NCI-H2029 treated with DMSO at 0.1 percent for 48 hours (cell line): ENCODE data around the gene PRR5.

Experiments
- DNase-seq: peaks from one replicate; lab custom pipeline; 2025; lab: John Stamatoyannopoulos, UW

PRR5 gene

GRCh38 chr22:44693145-44693544 lies 8.9 kb upstream of the PRR5 start:
- DNase-seq = no peak

GRCh38 chr22:44693756-44694155 lies 8.2 kb upstream of the PRR5 start:
- DNase-seq = peak; percentile 41

- no peak for DNase-seq
Observed at GRCh38 chr22:44697423-44698141, 4.4 kb upstream of the PRR5 start.

GRCh38 chr22:44698531-44699421 lies 3.2 kb upstream of the PRR5 start:
- no peak for DNase-seq

DNA sequence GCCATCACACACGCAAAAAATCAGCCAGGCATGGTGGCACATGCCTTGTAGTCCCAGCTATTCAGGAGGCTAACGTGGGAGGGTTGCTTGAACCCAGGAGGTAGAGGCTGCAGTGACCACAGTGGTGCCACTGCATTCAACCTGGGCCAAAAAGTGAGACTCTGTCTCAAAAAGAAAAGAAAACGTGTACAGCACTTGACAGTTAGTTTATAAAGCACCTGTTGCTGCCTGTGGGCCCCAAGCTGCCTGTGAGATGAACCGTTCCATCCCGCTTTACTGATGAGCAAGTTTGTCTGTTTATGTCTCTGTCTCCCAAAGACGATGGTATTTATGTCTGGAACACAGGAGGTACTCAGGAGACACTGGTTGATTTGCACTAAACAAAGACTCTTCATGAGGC lies 1.5 kb upstream of the PRR5 start:
- no peak for DNase-seq

DNA sequence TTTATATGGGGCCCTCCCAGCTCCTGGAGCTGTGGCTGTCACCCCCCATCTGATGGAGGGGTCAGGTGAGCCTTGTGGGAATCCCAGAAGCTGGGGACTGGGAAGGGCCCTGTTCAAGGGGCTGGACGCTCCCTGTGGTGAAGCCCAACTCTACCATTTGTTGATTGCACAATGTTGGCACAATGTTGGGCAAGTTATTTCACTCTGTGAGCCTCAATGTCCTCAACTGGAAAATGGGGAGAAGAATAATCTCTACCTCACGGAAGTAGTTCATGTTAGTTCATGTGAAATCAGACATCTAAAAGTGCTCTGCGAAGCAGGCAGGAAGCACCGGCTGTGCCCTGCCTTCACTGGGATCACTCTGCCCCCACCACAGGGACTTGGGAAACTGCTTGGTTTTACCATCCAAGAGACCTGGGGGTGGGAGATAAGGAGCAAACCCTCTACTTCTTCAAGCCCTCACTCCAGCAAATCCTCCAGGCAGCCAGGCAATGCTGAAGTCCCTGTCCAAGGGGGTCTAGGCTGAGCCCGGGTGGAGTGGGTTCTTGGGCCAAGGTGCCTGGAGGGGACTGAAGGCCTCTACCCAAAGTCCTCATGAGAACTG lies 715 bp upstream of the PRR5 start:
- no peak for DNase-seq

DNA sequence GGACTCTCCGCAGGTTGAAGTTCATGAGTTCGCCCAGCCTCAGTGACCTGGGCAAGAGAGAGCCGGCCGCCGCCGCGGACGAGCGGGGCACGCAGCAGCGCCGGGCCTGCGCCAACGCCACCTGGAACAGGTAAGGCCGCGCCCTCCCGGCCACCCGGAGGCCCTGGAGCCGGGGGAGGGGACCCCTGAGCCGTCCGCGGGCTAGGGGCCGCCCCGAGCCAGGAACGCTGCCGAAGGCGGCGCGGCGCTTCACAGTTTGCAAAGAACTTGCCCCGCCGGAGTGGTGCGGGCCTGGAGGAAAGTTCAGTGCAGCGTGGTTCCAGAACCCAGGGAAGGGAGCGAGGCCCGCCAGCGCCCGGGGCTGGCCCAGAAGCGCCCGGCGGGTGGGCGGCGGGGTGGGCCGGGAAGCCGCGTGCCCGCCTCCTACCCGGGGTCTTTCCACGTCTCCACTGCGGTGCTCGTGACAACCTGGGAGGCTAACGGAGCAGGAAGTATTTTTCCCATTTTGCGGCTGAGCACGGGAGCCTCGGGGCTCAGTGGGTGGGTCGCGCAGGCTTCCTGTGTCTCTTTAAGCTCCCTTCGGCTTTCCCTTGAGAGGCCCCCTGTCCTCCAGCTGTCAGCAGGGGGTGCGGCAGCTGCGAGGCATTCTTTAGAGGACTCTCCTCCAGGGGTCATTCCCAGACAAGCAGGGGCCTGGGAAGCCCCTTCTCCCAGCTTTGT lies 635 bp downstream of the PRR5 start:
- DNase-seq = no peak

DNA sequence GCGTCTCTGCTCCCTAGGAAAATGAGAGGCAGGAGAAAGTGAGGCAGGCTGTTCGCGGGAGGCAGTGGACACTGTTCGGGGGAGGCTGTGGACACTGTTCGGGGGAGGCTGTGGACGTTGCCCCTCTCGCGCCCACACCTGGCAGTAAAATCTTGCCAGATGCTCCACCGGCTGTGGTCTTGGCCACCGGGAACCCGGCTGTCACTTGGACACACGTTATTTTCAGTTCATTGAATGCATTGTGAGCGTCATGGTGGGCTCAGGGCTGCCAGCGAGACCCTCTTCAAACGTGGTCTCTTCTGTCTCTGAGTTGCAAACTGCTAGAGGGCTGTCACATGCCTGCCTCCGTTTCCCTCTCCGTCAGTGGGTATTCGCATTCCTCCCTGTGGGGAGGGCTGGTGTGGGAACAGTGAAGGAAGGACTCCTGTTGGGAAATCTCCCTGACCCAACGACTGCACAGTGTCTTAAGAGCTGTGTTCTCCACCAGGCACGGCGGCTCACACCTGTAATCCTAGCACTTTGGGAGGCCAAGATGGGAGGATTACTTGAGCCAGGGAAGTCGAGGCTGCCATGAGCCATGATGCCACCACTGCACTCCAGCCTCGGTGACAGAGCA lies 1.4 kb downstream of the PRR5 start:
- no peak for DNase-seq

GRCh38 chr22:44704159-44705021 lies 2.4 kb downstream of the PRR5 start:
- DNase-seq = no peak

DNA sequence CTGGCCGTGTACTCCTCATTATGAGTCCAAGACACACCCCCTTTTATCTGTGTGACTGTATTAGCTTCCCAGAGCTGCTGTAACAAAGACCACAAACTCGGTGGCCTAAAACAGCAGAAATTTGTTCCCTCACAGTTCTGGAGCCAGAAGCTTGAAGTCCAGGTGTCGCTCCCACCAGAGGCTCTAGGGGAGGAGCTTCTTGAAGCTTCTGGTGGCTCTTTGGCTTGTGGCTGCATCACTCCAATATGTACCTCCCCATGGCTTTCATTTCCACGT lies 3.0 kb downstream of the PRR5 start:
- DNase-seq = no peak

- DNase-seq = no peak
Observed at GRCh38 chr22:44706488-44706887, 4.5 kb downstream of the PRR5 start.

GRCh38 chr22:44707178-44707577 lies 5.2 kb downstream of the PRR5 start:
- DNase-seq = no peak

DNA sequence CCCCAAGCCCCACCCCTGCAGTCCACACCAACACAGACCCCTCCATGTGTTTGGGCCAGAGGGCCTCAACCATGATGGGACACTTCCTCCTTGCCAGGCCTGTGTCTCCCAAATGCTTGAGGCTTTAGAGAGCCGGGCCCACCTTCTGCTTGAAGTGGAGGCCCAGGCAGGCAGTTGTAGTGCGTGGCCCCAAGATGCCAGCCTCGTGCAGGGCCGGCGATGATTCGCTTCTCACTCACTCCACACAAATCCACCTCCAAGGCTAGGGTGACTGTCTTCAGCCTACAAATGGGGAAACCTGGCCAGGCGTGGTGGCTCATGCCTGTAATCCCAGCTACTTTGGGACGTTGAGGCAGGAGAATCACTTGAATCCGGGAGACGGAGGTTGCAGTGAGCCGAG lies 5.7 kb downstream of the PRR5 start:
- no peak for DNase-seq

GRCh38 chr22:44709881-44710392 lies 7.9 kb downstream of the PRR5 start:
- no peak for DNase-seq

DNA sequence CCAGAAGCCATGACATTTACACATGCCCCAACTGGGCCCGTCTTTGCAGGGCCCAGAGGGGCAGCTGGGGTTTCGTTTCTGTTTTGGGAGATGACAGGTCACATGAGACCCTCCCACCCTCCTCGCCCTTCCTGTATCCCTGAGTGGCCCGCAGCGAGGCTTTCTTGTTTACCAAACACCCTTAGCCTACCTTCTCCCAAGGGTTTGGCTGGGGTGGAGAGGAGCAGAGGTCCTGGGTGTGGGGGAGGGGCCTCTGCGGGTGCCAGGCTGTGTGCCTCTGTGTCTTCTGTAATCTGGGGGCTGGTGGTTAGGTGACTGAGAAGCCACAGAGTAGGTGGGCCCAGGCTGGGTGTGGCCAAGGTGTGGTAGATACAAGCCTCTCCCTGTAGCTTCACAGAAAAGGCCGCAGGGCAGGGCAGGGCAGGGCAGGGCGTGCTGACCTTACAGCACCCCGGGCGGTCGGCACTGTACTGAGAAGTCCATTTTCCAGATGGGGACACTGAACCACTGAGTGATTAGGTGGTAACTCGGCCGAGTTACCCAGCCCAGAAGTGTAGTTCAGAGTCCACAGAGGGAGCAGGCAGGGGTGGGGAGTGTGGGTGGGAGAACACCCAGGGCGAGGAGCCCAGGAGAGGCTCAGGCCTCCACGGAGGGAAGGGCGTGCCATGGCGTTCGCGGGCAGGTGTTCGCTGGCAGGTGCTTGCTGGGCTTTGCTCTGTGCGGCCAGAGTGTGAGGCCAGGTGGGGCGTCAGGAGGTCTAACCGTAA lies 8.7 kb downstream of the PRR5 start:
- no peak for DNase-seq

DNA sequence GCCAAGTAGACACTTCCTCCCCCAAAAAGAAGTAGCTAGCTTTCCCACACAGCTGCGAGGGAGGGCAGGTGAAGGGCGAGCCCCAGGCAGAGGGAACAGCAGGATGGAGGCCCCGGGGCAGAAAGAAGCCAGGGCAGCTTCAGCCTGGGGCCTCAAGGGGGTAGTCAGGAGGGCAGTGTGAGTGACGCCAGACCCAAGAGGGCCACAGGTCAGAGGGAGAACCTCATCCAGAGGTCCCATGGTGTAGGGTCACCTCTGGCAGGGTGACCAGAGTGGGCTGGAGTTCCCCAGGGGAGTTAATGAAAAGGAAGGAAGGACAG lies 9.2 kb downstream of the PRR5 start:
- no peak for DNase-seq

DNA sequence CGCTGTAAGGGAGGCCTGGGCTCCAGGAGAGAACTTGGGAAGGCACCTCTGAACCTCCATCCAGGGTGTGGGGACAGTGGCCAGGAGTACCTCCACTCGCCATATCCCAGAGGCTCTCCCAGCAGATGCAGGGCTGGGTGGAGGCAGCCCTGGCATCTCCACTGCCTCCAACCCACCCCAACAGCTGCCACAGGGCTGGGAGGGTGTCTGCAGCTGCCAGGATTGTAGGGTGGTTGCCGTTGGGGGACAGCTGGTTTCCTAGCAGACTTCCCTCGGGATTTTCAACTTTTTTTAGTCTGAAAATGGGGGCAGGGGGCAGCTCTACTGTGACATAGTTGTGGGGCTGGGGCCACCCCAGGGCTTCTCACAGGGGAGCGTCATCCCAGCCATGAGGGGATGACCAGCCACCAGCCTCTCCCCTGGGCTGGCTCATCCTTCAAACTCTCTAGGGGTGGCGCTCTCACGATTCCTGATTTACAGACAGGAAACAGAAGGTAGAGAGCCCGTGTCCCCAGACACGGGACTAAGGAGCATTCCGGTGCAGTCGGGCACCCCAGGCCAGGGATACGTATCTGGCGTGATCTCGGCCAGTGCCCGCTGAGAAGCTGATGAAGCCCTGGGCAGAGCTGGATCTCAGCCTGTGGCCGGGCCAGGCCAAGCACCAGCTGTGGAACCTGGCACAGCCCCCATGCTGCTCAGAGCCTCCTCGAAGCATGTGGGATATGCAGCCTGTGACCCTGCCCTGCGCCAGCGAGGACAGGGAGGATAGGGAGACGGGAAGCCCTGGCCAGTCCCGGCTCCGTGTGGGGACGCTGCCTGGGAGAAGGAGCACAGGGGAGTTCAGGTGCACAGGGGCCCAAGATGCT lies 9.9 kb downstream of the PRR5 start:
- no peak for DNase-seq

GRCh38 chr22:44712962-44713361 lies 11.0 kb downstream of the PRR5 start:
- no peak for DNase-seq

GRCh38 chr22:44714703-44715350 lies 12.8 kb downstream of the PRR5 start:
- DNase-seq = no peak
